Right lobe of liver (tissue), 6 donors: Measurements from ENCODE around the gene TRPC4AP. TPM values are rescaled to one million over a fixed set of nuclear protein-coding genes. Genes with fewer than 3 reads are reported as not detected.

ENCODE experiments used
- ATAC-seq, 4 donors: fragments of 200-7000 bp; cut with Tn5 transposase; one replicate each; pipeline ENCODE4 v1.9.1; 2020; ENCODE audit warnings: mild to moderate bottlenecking in 4 of 4, moderate library complexity in 4 of 4
- DNase-seq, 3 donors: peaks; one replicate each; pipeline ENCODE4 v3.0.0-alpha.2; 2020
- H3K27ac ChIP-seq, 3 donors: fragments of 200-600 bp; one replicate each; pipeline ENCODE4 v1.8.0; 2022
- H3K27me3 ChIP-seq, 2 donors: fragments of 200-600 bp; one replicate each; pipeline ENCODE4 v1.8.0; 2022
- H3K36me3 ChIP-seq, 4 donors: fragments of 200-600 bp; sonication (generic) in 1 of 4; one replicate each; pipeline versions ENCODE4 v1.5.1 to v1.8.0; 2017 to 2022; ENCODE audit warnings: control low read depth in 1 of 4
- H3K4me1 ChIP-seq, 4 donors: fragments of 200-600 bp; sonication (generic) in 1 of 4; one replicate each; pipeline versions ENCODE4 v1.5.1 to v1.8.0; 2017 to 2022; ENCODE audit warnings: control low read depth in 1 of 4
- H3K4me3 ChIP-seq, 3 donors: fragments of 200-600 bp; one replicate each; pipeline ENCODE4 v1.8.0; 2022
- H3K9me3 ChIP-seq, 4 donors: fragments of 200-600 bp; sonication (generic) in 1 of 4; one replicate each; pipeline versions ENCODE4 v1.5.1 to v1.8.0; 2017 to 2022; ENCODE audit warnings: control low read depth in 1 of 4
- CTCF ChIP-seq, 4 donors: fragments of 200-600 bp in 3 of 4; fragments of 450-650 bp in 1 of 4; IDR thresholded peaks; one replicate each; pipeline versions ENCODE4 v1.5.1 to v1.8.0; 2016 to 2022; ENCODE audit warnings: antibody characterized with exemption in 4 of 4, mild to moderate bottlenecking in 2 of 4
- POLR2A ChIP-seq: fragments of 450-650 bp; IDR thresholded peaks from one replicate; pipeline ENCODE4 v1.6.1; 2017; ENCODE audit warnings: antibody characterized with exemption, mild to moderate bottlenecking
- WGBS: methylation state at CpG from one replicate; pipeline ENCODE4 v1.1.6; 2018; ENCODE audit warnings: low coverage, low lambda C conversion rate; ENCODE audit not compliant: insufficient coverage; ENCODE audit errors: missing lambda C conversion rate; 5-methylcytosine and 5-hydroxymethylcytosine counted together
- intact Hi-C, 2 donors: fragments of 100-400 bp; cut with DNase I; formaldehyde crosslinking; loops; one replicate each; pipeline versions ENCODE4 v1.11.2 to v1.14.1; 2022
- microRNA counts: library from miRNA; unstranded; fragments of <30 nt; microRNA quantifications from one replicate; lab custom pipeline; 2016
- microRNA-seq, 2 donors: library from miRNA; unstranded; fragments of <30 nt; microRNA quantifications; one replicate each; pipeline ENCODE4, GENCODE V29; 2019 to 2020
- small RNA-seq, 2 experiments: library from RNA; depleted of rRNA; stranded (forward); fragments of <200 nt; gene quantifications; one replicate each; pipeline ENCODE3, GENCODE V24; 2016
- total RNA-seq, 6 experiments: library from RNA; depleted of rRNA in 2 of 6; stranded (reverse); fragments of >200 nt in 2 of 6; fragmentation: NEBNext Ultra II Directional in 3 of 6; extraction: Animal tissue kit (Norgen Biotek cat#: 25700) in 3 of 6; gene quantifications; one replicate each; pipeline versions ENCODE4 v1.1.0 to v1.2.4, GENCODE V29; 2016 to 2023
- donor health status: DM: no; HTN: yes; CAD: no.
- donor health status: DM: no; HTN: no; CAD: no.
- donor health status: DM: no; HTN: no; CAD: no.
- donor health status: DM: no; HTN: yes; CAD: no.
- donor health status: DM: no; HTN: yes; CAD: no.

TRPC4AP gene
- total RNA-seq, 6 experiments from 2014 or later, result 27.6 to 39.3 (median 34.6) TPM

GRCh38 chr20:34953960-34954359, 138.6 kb downstream of the TRPC4AP start:
- peaks cover 0 to 20% (median 4%) of the 10 kb centered on the region in 4 donors for H3K4me1 ChIP-seq
- DNase-seq, result no peak
- intact Hi-C loops, result no loop called here
- no peaks in the 10 kb centered on the region for H3K9me3 ChIP-seq
- 89% methylated on average over 7 of the region's 7 CpGs for WGBS
- no peak for ATAC-seq
- H3K27me3 ChIP-seq, result no peaks in the 10 kb centered on the region
- no peak overlapping the region for H3K27ac ChIP-seq
- H3K36me3 ChIP-seq, result no peaks in the 10 kb centered on the region
- no peak for TF ChIP-seq POLR2A
- TF ChIP-seq CTCF (IDR thresholded peaks at IDR 0.05), result no peak
- H3K4me3 ChIP-seq, result no peak overlapping the region

DNA sequence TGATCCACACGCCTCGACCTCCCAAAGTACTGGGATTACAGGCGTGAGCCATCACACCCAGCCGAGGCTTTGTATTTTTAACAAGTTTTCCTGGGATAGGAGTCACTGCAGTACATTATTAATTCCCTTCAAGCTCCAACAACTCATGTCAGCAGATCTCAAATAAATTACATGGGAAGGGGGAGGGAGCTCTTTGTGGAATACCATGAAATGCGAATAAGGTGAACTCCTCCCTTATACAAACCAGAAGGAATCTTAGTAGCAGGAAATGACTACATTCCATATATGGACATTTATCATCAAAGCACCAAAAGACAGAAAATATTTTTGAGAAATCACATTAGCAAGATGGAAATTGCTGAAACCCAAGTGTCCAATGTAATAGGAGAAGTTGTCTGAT, 139.9 kb downstream of the TRPC4AP start:
- 88% methylated on average over 5 of the region's 5 CpGs for WGBS
- DNase-seq (no peak), ATAC-seq (no peak)
- Histone ChIP-seq H3K36me3 (no peaks in the 10 kb centered on the region), H3K27ac (no peak overlapping the region), H3K9me3 (no peaks in the 10 kb centered on the region), H3K4me1 (peaks cover 0 to 23% (median 4%) of the 10 kb centered on the region in 4 donors), H3K4me3 (no peak overlapping the region), H3K27me3 (no peaks in the 10 kb centered on the region)
- intact Hi-C loops, result no loop called here
- TF ChIP-seq CTCF (IDR thresholded peaks at IDR 0.05) (no peak), POLR2A (no peak)

MicroRNAs encoded within 50 kb of the gene (microRNA counts, 767-probe panel; counts per million panel counts)
- 237 counts per million for microRNA hsa-miR-499a-3p (lab: Ali Mortazavi, UCI)
- microRNA hsa-miR-499a-5p (lab: Ali Mortazavi, UCI), result 237 counts per million
- microRNA hsa-miR-499b-3p (lab: Ali Mortazavi, UCI), result 237 counts per million
- 237 counts per million for microRNA hsa-miR-499b-5p (lab: Ali Mortazavi, UCI)

Small RNAs within 50 kb of the gene (microRNA-seq; reads per million reads assigned to microRNA genes)
- 0 reads per million in 2 donors for gene MIR499A
- gene MIR499B, result 0 reads per million in 2 donors

Small RNAs within 50 kb of the gene (small RNA-seq; reads per million reads assigned to genes)
- 0 to 0.10 reads per million in 2 experiments for gene MIR499A
- 0 reads per million in 2 experiments for gene RF00275
- 0 reads per million in 2 experiments for gene RNU6-407P

Other genes starting within 250 kb of the TRPC4AP start
- gene GGT7, start 220.0 kb downstream of the TRPC4AP start, total RNA-seq, result 10 to 100 TPM in 2 of 6 experiments, 1 to 10 TPM in 4; 4.8 to 13.3 (median 9.4) TPM
- 100 to 1,000 TPM in 1 of 6 experiments, 10 to 100 TPM in 5; 21.9 to 118 (median 45.7) TPM for gene ACSS2, start 216.2 kb downstream of the TRPC4AP start, total RNA-seq
- 10 to 100 TPM; 25.9 to 63.6 (median 31.7) TPM for gene GSS, start 137.0 kb downstream of the TRPC4AP start, total RNA-seq
- gene MYH7B, start 136.9 kb downstream of the TRPC4AP start, total RNA-seq, result 1 to 10 TPM in 1 of 6 experiments, under 1 TPM in 4, not detected in 1; 0.11 to 1.0 (median 0.39) TPM
- 10 to 100 TPM; 20.1 to 28.0 (median 23.9) TPM for gene EDEM2, start 54.5 kb upstream of the TRPC4AP start, total RNA-seq
- 10 to 100 TPM in 1 of 6 experiments, 1 to 10 TPM in 5; 1.4 to 11.0 (median 2.6) TPM for gene PROCR, start 79.3 kb upstream of the TRPC4AP start, total RNA-seq
- 1 to 10 TPM in 2 of 6 experiments, under 1 TPM in 4; 0.27 to 1.5 (median 0.84) TPM for gene MMP24, start 133.9 kb upstream of the TRPC4AP start, total RNA-seq
- gene MMP24OS, start 185.3 kb upstream of the TRPC4AP start, total RNA-seq, result 10 to 100 TPM; 13.3 to 40.7 (median 23.5) TPM
- 100 to 1,000 TPM in 2 of 6 experiments, 10 to 100 TPM in 4; 73.6 to 131 (median 83.3) TPM for gene EIF6, start 192.0 kb upstream of the TRPC4AP start, total RNA-seq
- gene FAM83C, start 199.6 kb upstream of the TRPC4AP start, total RNA-seq, result not detected